Activated naive CD4-positive, alpha-beta T cell treated with anti-CD3 and anti-CD28 coated beads, Interleukin-2, amount 10 ng/mL, durations not matched to agents 7 days and 5 days (primary cell): ENCODE results near the gene ITGAL.
A peak's percentile ranks its signal among the peaks of the same experiment; 100 is the strongest.
"Not testable (repeated sequence)": the region's sequence is repeated elsewhere in the genome, so short reads cannot be mapped to it uniquely, and the experiment has no call there.

Experiments
- CTCF ChIA-PET: fragments of 350-600 bp; sonication (Branson Sonifier 250); formaldehyde crosslinking; loops from one replicate; lab custom pipeline; 2021; ENCODE audit warnings: antibody characterized with exemption; lab: Charles Lee
- DNase-seq: peaks from one replicate; pipeline ENCODE4 v3.0.0-alpha.2; 2020
- H3K27ac Mint-ChIP-seq: one replicate; pipeline ENCODE4 v1.8.0; 2021; ENCODE audit warnings: mild to moderate bottlenecking, moderate library complexity, mixed read lengths
- H3K27me3 Mint-ChIP-seq: one replicate; pipeline ENCODE4 v1.8.0; 2021; ENCODE audit warnings: mild to moderate bottlenecking, mixed read lengths
- H3K36me3 Mint-ChIP-seq: one replicate; pipeline ENCODE4 v1.8.0; 2021; ENCODE audit warnings: mixed read lengths
- H3K4me1 Mint-ChIP-seq: one replicate; pipeline ENCODE4 v1.8.0; 2021; ENCODE audit warnings: mixed read lengths
- H3K4me3 Mint-ChIP-seq: one replicate; pipeline ENCODE4 v1.8.0; 2021; ENCODE audit warnings: mild to moderate bottlenecking, moderate library complexity, mixed read lengths
- H3K9me3 Mint-ChIP-seq: one replicate; pipeline ENCODE4 v1.8.0; 2021; ENCODE audit warnings: mixed read lengths

ITGAL gene

GRCh38 chr16:30528799-30529457, 56.4 kb downstream of the ITGAL start:
- H3K27me3 Mint-ChIP-seq: peaks cover 14% of the 10 kb centered on the region
- peaks cover 49% of the 10 kb centered on the region for H3K4me1 Mint-ChIP-seq
- CTCF ChIA-PET: interaction anchor here (0.8 to 2.2 kb wide), 7 partner anchors 11 to 99 kb away, joined by 3 to 6 read pairs (median 3); partner anchors contain the start of gene DCTPP1
- no peaks in the 10 kb centered on the region for H3K9me3 Mint-ChIP-seq
- no peak overlapping the region for H3K4me3 Mint-ChIP-seq
- no peak overlapping the region for H3K27ac Mint-ChIP-seq
- DNase-seq: no peak
- H3K36me3 Mint-ChIP-seq: peaks cover 6% of the 10 kb centered on the region

- peaks cover 55% of the 10 kb centered on the region for H3K4me1 Mint-ChIP-seq
- no peak for DNase-seq
- no peak overlapping the region for H3K4me3 Mint-ChIP-seq
- CTCF ChIA-PET: interaction anchor here (0.6 to 1.6 kb wide), 4 partner anchors 51 to 101 kb away, joined by 3 to 4 read pairs (median 3); partner anchors contain the start of gene DCTPP1
- H3K27me3 Mint-ChIP-seq: peaks cover 7% of the 10 kb centered on the region
- H3K27ac Mint-ChIP-seq: no peak overlapping the region
- H3K9me3 Mint-ChIP-seq: no peaks in the 10 kb centered on the region
- peaks cover 11% of the 10 kb centered on the region for H3K36me3 Mint-ChIP-seq
Observed at GRCh38 chr16:30530163-30531037, 57.9 kb downstream of the ITGAL start.

GRCh38 chr16:30532285-30533145, 60.0 kb downstream of the ITGAL start:
- CTCF ChIA-PET: interaction anchor here (1.4 kb wide), 1 partner anchor 83 kb away, joined by 3 read pairs; no protein-coding TSS in a partner anchor
- peaks cover 63% of the 10 kb centered on the region for H3K4me1 Mint-ChIP-seq

GRCh38 chr16:30533146-30533522, 60.6 kb downstream of the ITGAL start:
- CTCF ChIA-PET: interaction anchor here (1.4 to 4.1 kb wide), 4 partner anchors 24 to 83 kb away, joined by 3 to 42 read pairs (median 21); partner anchors contain the start of genes ZNF688 and ZNF764
- H3K27ac Mint-ChIP-seq: peak overlapping the region; percentile 80
- H3K27me3 Mint-ChIP-seq: no peaks in the 10 kb centered on the region
- peaks cover 30% of the 10 kb centered on the region for H3K36me3 Mint-ChIP-seq
- DNase-seq: no peak
- H3K4me1 Mint-ChIP-seq: peaks cover 62% of the 10 kb centered on the region
- H3K9me3 Mint-ChIP-seq: no peaks in the 10 kb centered on the region
- H3K4me3 Mint-ChIP-seq: peak overlapping the region; percentile 73

More at GRCh38 chr16:30532285-30533145, 60.0 kb downstream of the ITGAL start:
- Mint-ChIP-seq H3K4me3 (peak overlapping the region; percentile 73), H3K36me3 (peaks cover 24% of the 10 kb centered on the region), H3K9me3 (no peaks in the 10 kb centered on the region), H3K27ac (no peak overlapping the region), H3K27me3 (no peaks in the 10 kb centered on the region)
- DNase-seq: no peak

GRCh38 chr16:30533748-30534367, 61.3 kb downstream of the ITGAL start:
- peaks cover 30% of the 10 kb centered on the region for H3K36me3 Mint-ChIP-seq
- no peaks in the 10 kb centered on the region for H3K9me3 Mint-ChIP-seq
- CTCF ChIA-PET: interaction anchor here (0.5 to 4.1 kb wide), 10 partner anchors 12 to 138 kb away, joined by 3 to 42 read pairs (median 11); partner anchors contain the start of genes DCTPP1, ZNF688, ZNF764 and ZNF785
- peak overlapping the region; percentile 97 for H3K27ac Mint-ChIP-seq
- peak; percentile 49 for DNase-seq
- peaks cover 56% of the 10 kb centered on the region for H3K4me1 Mint-ChIP-seq
- H3K4me3 Mint-ChIP-seq: peak overlapping the region; percentile 86
- no peaks in the 10 kb centered on the region for H3K27me3 Mint-ChIP-seq

- CTCF ChIA-PET: interaction anchor here (0.9 to 4.1 kb wide), 14 partner anchors 9 to 104 kb away, joined by 3 to 42 read pairs (median 10); partner anchors contain the start of genes DCTPP1, ZNF688, ZNF689 and ZNF764
- Mint-ChIP-seq H3K27ac (peak within 1 kb of the TSS; percentile 97), H3K4me3 (peak within 1 kb of the TSS; percentile 86), H3K36me3 (peaks cover 30% of the 10 kb centered on the region), H3K9me3 (no peaks in the 10 kb centered on the region), H3K4me1 (peaks cover 51% of the 10 kb centered on the region), H3K27me3 (no peaks in the 10 kb centered on the region)
- peak; percentile 94 for DNase-seq
Observed at GRCh38 chr16:30534368-30535105, 62.0 kb downstream of the ITGAL start, which contains the start of gene ZNF747. TSS of gene ZNF747 (minus strand) at chr16:30534858. CDS start at chr16:30534679, 179 bp downstream.

GRCh38 chr16:30535106-30535776, 62.7 kb downstream of the ITGAL start:
- Mint-ChIP-seq H3K9me3 (no peaks in the 10 kb centered on the region), H3K27me3 (no peaks in the 10 kb centered on the region), H3K27ac (peak overlapping the region; percentile 97), H3K4me3 (peak overlapping the region; percentile 86), H3K36me3 (peaks cover 30% of the 10 kb centered on the region), H3K4me1 (peaks cover 46% of the 10 kb centered on the region)
- DNase-seq: no peak
- CTCF ChIA-PET: interaction anchor here (0.7 to 4.1 kb wide), 24 partner anchors 8 to 126 kb away, joined by 3 to 42 read pairs (median 6); partner anchors contain the start of genes DCTPP1, ITGAL, ZNF688 and ZNF689

GRCh38 chr16:30535777-30536190, 63.2 kb downstream of the ITGAL start:
- Mint-ChIP-seq H3K27ac (peak overlapping the region; percentile 97), H3K9me3 (no peaks in the 10 kb centered on the region), H3K4me3 (peak overlapping the region; percentile 86), H3K27me3 (no peaks in the 10 kb centered on the region), H3K36me3 (peaks cover 30% of the 10 kb centered on the region), H3K4me1 (peaks cover 41% of the 10 kb centered on the region)
- DNase-seq: peak; percentile 78
- CTCF ChIA-PET: interaction anchor here (0.7 to 4.1 kb wide), 25 partner anchors 8 to 126 kb away, joined by 3 to 42 read pairs (median 5); partner anchors contain the start of genes DCTPP1, ITGAL, ZNF688 and ZNF689

GRCh38 chr16:30536391-30537024, 64.0 kb downstream of the ITGAL start:
- Mint-ChIP-seq H3K4me3 (peak overlapping the region; percentile 86), H3K27ac (peak overlapping the region; percentile 97), H3K4me1 (peaks cover 36% of the 10 kb centered on the region), H3K36me3 (peaks cover 30% of the 10 kb centered on the region)
- CTCF ChIA-PET: interaction anchor here (1.0 to 4.1 kb wide), 15 partner anchors 17 to 127 kb away, joined by 3 to 42 read pairs (median 7); partner anchors contain the start of genes DCTPP1, ZNF764 and ZNF785
- not testable (repeated sequence) for H3K27me3 Mint-ChIP-seq, H3K9me3 Mint-ChIP-seq, DNase-seq

- peaks cover 28% of the 10 kb centered on the region for H3K4me1 Mint-ChIP-seq
- no peaks in the 10 kb centered on the region for H3K27me3 Mint-ChIP-seq
- H3K36me3 Mint-ChIP-seq: peaks cover 24% of the 10 kb centered on the region
- H3K9me3 Mint-ChIP-seq: no peaks in the 10 kb centered on the region
- no peak overlapping the region for H3K27ac Mint-ChIP-seq
- CTCF ChIA-PET: interaction anchor here (0.6 to 1.0 kb wide), 4 partner anchors 11 to 218 kb away, joined by 3 read pairs; no protein-coding TSS in a partner anchor
- no peak overlapping the region for H3K4me3 Mint-ChIP-seq
- DNase-seq: no peak
Observed at GRCh38 chr16:30539000-30539964, 66.7 kb downstream of the ITGAL start.
